ENCODE results near the gene BASP1.
A peak's percentile ranks its signal among the peaks of the same experiment; 100 is the strongest.
"Not testable (repeated sequence)": the region's sequence is repeated elsewhere in the genome, so short reads cannot be mapped to it uniquely, and the experiment has no call there.

The BASP1 gene

GRCh38 chr5:17305964-17306725 is 88.7 kb downstream of the BASP1 start:
- no peak overlapping the region for H3K4me3 ChIP-seq (ENCODE audit: low read depth, low read length)

GRCh38 chr5:17306726-17307091 is 89.3 kb downstream of the BASP1 start:
- no peak for TF ChIP-seq CTCF (conservative IDR thresholded peaks at IDR 0.05; ENCODE audit: low read depth, low read length)
- DNase-seq (ENCODE audit: low read depth): no peak
- no peak overlapping the region for H3K4me3 ChIP-seq (ENCODE audit: low read depth, low read length)

More at GRCh38 chr5:17305964-17306725, 88.7 kb downstream of the BASP1 start:
- no peak for TF ChIP-seq CTCF (conservative IDR thresholded peaks at IDR 0.05; ENCODE audit: low read depth, low read length)
- peak; percentile 90 for DNase-seq (ENCODE audit: low read depth)

- not testable (repeated sequence) for H3K4me3 ChIP-seq (ENCODE audit: low read depth, low read length); DNase-seq (ENCODE audit: low read depth)
These were observed 90.0 kb downstream of the BASP1 start for GRCh38 chr5:17307440-17307839.

- H3K4me3 ChIP-seq (ENCODE audit: low read depth, low read length): no peak overlapping the region
- no peak for TF ChIP-seq CTCF (conservative IDR thresholded peaks at IDR 0.05; ENCODE audit: low read depth, low read length)
- no peak for DNase-seq (ENCODE audit: low read depth)
These were observed 91.1 kb downstream of the BASP1 start for GRCh38 chr5:17308326-17309065.

- no peak overlapping the region for H3K4me3 ChIP-seq (ENCODE audit: low read depth, low read length)
- no peak for TF ChIP-seq CTCF (conservative IDR thresholded peaks at IDR 0.05; ENCODE audit: low read depth, low read length)
- DNase-seq (ENCODE audit: low read depth): no peak
These were observed 92.0 kb downstream of the BASP1 start for GRCh38 chr5:17309462-17309861.

GRCh38 chr5:17310502-17310901 is 93.1 kb downstream of the BASP1 start:
- not testable (repeated sequence) for DNase-seq (ENCODE audit: low read depth)

GRCh38 chr5:17311811-17312210 is 94.4 kb downstream of the BASP1 start:
- not testable (repeated sequence) for DNase-seq (ENCODE audit: low read depth); H3K4me3 ChIP-seq (ENCODE audit: low read depth, low read length)

More at GRCh38 chr5:17310502-17310901, 93.1 kb downstream of the BASP1 start:
- H3K4me3 ChIP-seq (ENCODE audit: low read depth, low read length): not testable (repeated sequence)

GRCh38 chr5:17312358-17312757 is 94.9 kb downstream of the BASP1 start:
- no peak overlapping the region for H3K4me3 ChIP-seq (ENCODE audit: low read depth, low read length)
- DNase-seq (ENCODE audit: low read depth): peak; percentile 41
- TF ChIP-seq CTCF (conservative IDR thresholded peaks at IDR 0.05; ENCODE audit: low read depth, low read length): no peak

Data from choroid plexus epithelial cell (primary cell).